WTC11 (cell line): ENCODE measurements around the gene TMED4. TPM values are rescaled to one million over a fixed set of nuclear protein-coding genes. Genes with fewer than 3 reads are reported as not detected.

ENCODE experiments used
- ATAC-seq: fragments of 200-7000 bp; cut with Tn5 transposase; 2 replicates; pipeline ENCODE4 v1.10.0; 2021; ENCODE audit warnings: mild to moderate bottlenecking, moderate library complexity
- CTCF ChIA-PET: fragments of 300-600 bp; sonication (Branson Sonifier 250); formaldehyde crosslinking; loops from one replicate; lab custom pipeline; 2021; ENCODE audit warnings: antibody characterized with exemption; lab: Charles Lee
- POLR2A ChIA-PET: fragments of 350-600 bp; sonication (Branson Sonifier 250); formaldehyde crosslinking; loops from one replicate; lab custom pipeline; 2021; ENCODE audit warnings: antibody characterized with exemption; lab: Charles Lee
- DNase-seq: peaks from one replicate; pipeline ENCODE4 v3.0.0; 2021; ENCODE audit warnings: low spot score
- H3K27ac Mint-ChIP-seq: 2 replicates; pipeline ENCODE4 v1.8.0; 2021; ENCODE audit warnings: mixed read lengths
- H3K27me3 Mint-ChIP-seq: 2 replicates; pipeline ENCODE4 v1.8.0; 2021; ENCODE audit warnings: low read depth, mild to moderate bottlenecking, moderate library complexity, mixed read lengths
- H3K36me3 Mint-ChIP-seq: 2 replicates; pipeline ENCODE4 v1.8.0; 2021; ENCODE audit warnings: mixed read lengths
- H3K4me1 Mint-ChIP-seq: 2 replicates; pipeline ENCODE4 v1.8.0; 2022; ENCODE audit warnings: mixed read lengths
- H3K4me3 Mint-ChIP-seq: 2 replicates; pipeline ENCODE4 v1.8.0; 2021; ENCODE audit warnings: mild to moderate bottlenecking, moderate library complexity, mixed read lengths
- H3K9me3 Mint-ChIP-seq: 2 replicates; pipeline ENCODE4 v1.8.0; 2021; ENCODE audit warnings: mixed read lengths
- ATF3 ChIP-seq: sonication (generic); formaldehyde crosslinking; conservative IDR thresholded peaks from 2 replicates; pipeline ENCODE4 v1.8.1; 2022; ENCODE audit warnings: mild to moderate bottlenecking, missing genetic modification reagents
- CBFB ChIP-seq: sonication (generic); formaldehyde crosslinking; IDR thresholded peaks from 2 replicates; pipeline ENCODE4 v1.8.1; 2022; ENCODE audit warnings: mild to moderate bottlenecking, low read depth, missing genetic modification reagents
- CREM ChIP-seq: sonication (generic); formaldehyde crosslinking; IDR thresholded peaks from 2 replicates; pipeline ENCODE4 v1.8.1; 2022; ENCODE audit warnings: mild to moderate bottlenecking, missing genetic modification reagents, moderate library complexity
- ELF4 ChIP-seq: sonication (generic); formaldehyde crosslinking; IDR thresholded peaks from 2 replicates; pipeline ENCODE4 v1.8.1; 2022; ENCODE audit warnings: low read depth, mild to moderate bottlenecking, moderate library complexity, missing genetic modification reagents
- ESRRA ChIP-seq: sonication (generic); formaldehyde crosslinking; IDR thresholded peaks from 2 replicates; pipeline ENCODE4 v1.8.1; 2022; ENCODE audit warnings: mild to moderate bottlenecking, missing genetic modification reagents, borderline replicate concordance
- GRHL2 ChIP-seq: fragments of 250-450 bp; sonication (Bioruptor Pico); IDR thresholded peaks from 2 replicates; pipeline ENCODE4 v1.8.0; 2022; ENCODE audit warnings: mild to moderate bottlenecking, moderate library complexity; ENCODE audit not compliant: insufficient replicate concordance, severe bottlenecking
- IRF2 ChIP-seq: sonication (generic); formaldehyde crosslinking; IDR thresholded peaks from 2 replicates; pipeline ENCODE4 v1.8.0; 2022; ENCODE audit warnings: low read depth, missing genetic modification reagents, borderline replicate concordance
- KAT7 ChIP-seq: sonication (generic); formaldehyde crosslinking; IDR thresholded peaks from 2 replicates; pipeline ENCODE4 v1.8.1; 2023; ENCODE audit warnings: missing genetic modification reagents, mild to moderate bottlenecking, borderline replicate concordance
- MLX ChIP-seq: sonication (generic); formaldehyde crosslinking; IDR thresholded peaks from 2 replicates; pipeline ENCODE4 v1.8.1; 2023; ENCODE audit warnings: mild to moderate bottlenecking, missing genetic modification reagents, moderate library complexity
- MXD4 ChIP-seq: fragments of 250-450 bp; sonication (Bioruptor Pico); IDR thresholded peaks from 2 replicates; pipeline ENCODE4 v1.8.0; 2021; ENCODE audit warnings: mild to moderate bottlenecking, moderate library complexity, borderline replicate concordance
- MYBL2 ChIP-seq: sonication (generic); formaldehyde crosslinking; IDR thresholded peaks from 2 replicates; pipeline ENCODE4 v1.8.1; 2023; ENCODE audit warnings: mild to moderate bottlenecking, moderate library complexity, missing genetic modification reagents
- PREB ChIP-seq: sonication (generic); formaldehyde crosslinking; IDR thresholded peaks from 2 replicates; pipeline ENCODE4 v1.8.1; 2022; ENCODE audit warnings: mild to moderate bottlenecking, missing genetic modification reagents, moderate library complexity, borderline replicate concordance
- PRRX2 ChIP-seq: fragments of 250-450 bp; sonication (Bioruptor Pico); IDR thresholded peaks from 2 replicates; pipeline ENCODE4 v1.8.0; 2021; ENCODE audit warnings: mild to moderate bottlenecking
- RELA ChIP-seq: sonication (generic); formaldehyde crosslinking; IDR thresholded peaks from 2 replicates; pipeline ENCODE4 v1.8.1; 2022; ENCODE audit warnings: missing genetic modification reagents, mild to moderate bottlenecking, borderline replicate concordance
- RORB ChIP-seq: fragments of 250-450 bp; sonication (Bioruptor Pico); IDR thresholded peaks from 2 replicates; pipeline ENCODE4 v1.9.0; 2021; ENCODE audit warnings: mild to moderate bottlenecking
- SP1 ChIP-seq: sonication (generic); formaldehyde crosslinking; conservative IDR thresholded peaks from 2 replicates; pipeline ENCODE4 v1.8.1; 2022; ENCODE audit warnings: missing genetic modification reagents
- STAT6 ChIP-seq: sonication (generic); formaldehyde crosslinking; conservative IDR thresholded peaks from 2 replicates; pipeline ENCODE4 v1.8.1; 2023; ENCODE audit warnings: mild to moderate bottlenecking, low read depth, missing genetic modification reagents, moderate library complexity
- TEAD1 ChIP-seq: sonication (generic); formaldehyde crosslinking; IDR thresholded peaks from 2 replicates; pipeline ENCODE4 v1.8.0; 2022; ENCODE audit warnings: mild to moderate bottlenecking, missing genetic modification reagents
- TP53 ChIP-seq: sonication (generic); formaldehyde crosslinking; IDR thresholded peaks from 2 replicates; pipeline ENCODE4 v1.8.1; 2023; ENCODE audit warnings: mild to moderate bottlenecking, missing genetic modification reagents
- ZBTB21 ChIP-seq: sonication (generic); formaldehyde crosslinking; IDR thresholded peaks from 2 replicates; pipeline ENCODE4 v1.8.1; 2023; ENCODE audit warnings: mild to moderate bottlenecking, missing genetic modification reagents, borderline replicate concordance
- ZNF121 ChIP-seq: sonication (generic); formaldehyde crosslinking; IDR thresholded peaks from 2 replicates; pipeline ENCODE4 v1.8.0; 2023; ENCODE audit warnings: missing genetic modification reagents
- ZNF317 ChIP-seq: sonication (generic); formaldehyde crosslinking; IDR thresholded peaks from 2 replicates; pipeline ENCODE4 v1.8.1; 2023; ENCODE audit warnings: low read depth, mild to moderate bottlenecking, moderate library complexity, missing genetic modification reagents, borderline replicate concordance
- ZNF423 ChIP-seq: fragments of 250-450 bp; sonication (Bioruptor Pico); IDR thresholded peaks from 2 replicates; pipeline ENCODE4 v2.1.2; 2022; ENCODE audit warnings: mild to moderate bottlenecking, moderate library complexity
- ZSCAN18 ChIP-seq: fragments of 250-450 bp; sonication (Bioruptor Pico); IDR thresholded peaks from 2 replicates; pipeline ENCODE4 v2.1.2; 2022; ENCODE audit warnings: mild to moderate bottlenecking, moderate library complexity
- total RNA-seq: library from RNA; stranded (reverse); gene quantifications from 3 replicates; pipeline ENCODE4 v1.2.3, GENCODE V29; 2021
- TF ChIP-seq, protein P1 (sequence below): fragments of 250-450 bp; sonication (Bioruptor Pico); IDR thresholded peaks from 2 replicates; pipeline ENCODE4 v1.9.0; 2021; ENCODE audit warnings: moderate library complexity, mild to moderate bottlenecking, inconsistent platforms, borderline replicate concordance
- TF ChIP-seq, protein P2 (sequence below): sonication (generic); formaldehyde crosslinking; IDR thresholded peaks from 2 replicates; pipeline ENCODE4 v1.8.0; 2022; ENCODE audit warnings: mild to moderate bottlenecking, missing genetic modification reagents
- TF ChIP-seq, protein P3 (sequence below): sonication (generic); formaldehyde crosslinking; IDR thresholded peaks from 2 replicates; pipeline ENCODE4 v1.8.1; 2022; ENCODE audit warnings: missing genetic modification reagents, borderline replicate concordance

Gene TMED4
- total RNA-seq, 1 experiment from 2014 or later, result 58.6 TPM

DNA sequence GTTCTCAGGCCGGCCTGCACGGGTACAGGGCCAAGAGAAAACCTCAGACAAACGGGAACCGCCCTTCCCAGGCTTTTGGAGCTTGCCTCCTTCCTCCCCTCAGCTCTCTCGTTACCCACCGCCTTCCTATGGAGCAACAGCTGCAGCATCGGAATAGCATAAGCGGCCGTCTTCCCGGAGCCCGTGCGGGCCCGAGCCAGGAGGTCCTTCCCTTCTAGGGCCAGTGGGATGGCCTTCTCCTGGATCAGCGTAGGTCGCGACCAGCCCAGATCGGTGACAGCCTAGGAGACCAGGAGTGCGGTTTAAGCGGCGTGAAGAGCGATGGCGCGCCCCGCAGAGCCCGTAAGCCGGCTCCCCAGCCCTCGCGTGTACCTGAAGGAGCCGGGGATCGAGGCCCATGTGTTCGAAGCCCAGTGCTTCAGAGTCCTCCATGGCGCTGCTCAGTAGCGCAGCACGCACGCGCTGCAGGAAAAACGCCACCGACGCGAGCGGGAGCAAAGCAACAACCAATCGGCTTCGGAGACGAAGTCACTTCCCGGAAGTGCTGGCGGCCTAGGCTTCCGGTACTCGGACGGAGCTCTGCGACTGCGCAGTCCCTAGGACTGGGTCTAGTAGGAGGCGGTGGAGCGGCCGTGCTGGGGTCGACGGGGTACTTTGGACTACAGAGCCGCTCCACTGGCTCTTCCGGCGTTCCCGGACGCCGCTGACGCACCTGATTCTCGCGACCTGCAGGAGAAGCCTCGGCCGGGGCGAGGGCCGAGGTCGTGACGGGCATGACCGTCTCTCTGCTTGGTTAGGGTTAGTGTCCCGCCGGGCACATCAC, 8.4 kb downstream of the TMED4 start, which contains the start of gene DDX56:
Gene DDX56, minus strand, starts transcription at position 445 of the 823 bp plus-strand sequence. Its CDS starts 13 bp downstream, at position 432.
- peak; percentile 91 for DNase-seq
- Mint-ChIP-seq H3K9me3 (no peaks in the 10 kb centered on the region), H3K36me3 (peaks cover 63% of the 10 kb centered on the region), H3K4me3 (peak within 1 kb of the TSS; percentile 89), H3K27ac (peak within 1 kb of the TSS; percentile 99), H3K4me1 (peaks cover 23% of the 10 kb centered on the region), H3K27me3 (no peaks in the 10 kb centered on the region)
- POLR2A ChIA-PET, result interaction anchor here (0.7 to 1.5 kb wide), 6 partner anchors 8 to 312 kb away, joined by 3 to 7 read pairs (median 4); partner anchors contain the start of genes OGDH, PURB and TMED4
- CTCF ChIA-PET, result interaction anchor here (1.0 to 2.0 kb wide), 5 partner anchors 8 to 283 kb away, joined by 3 to 22 read pairs (median 7); no protein-coding TSS in a partner anchor
- ATAC-seq, result peak; percentile 97
- no peak for TF ChIP-seq MXD4 (CRISPR knock-in tag)
- TF ChIP-seq, protein P1, sequence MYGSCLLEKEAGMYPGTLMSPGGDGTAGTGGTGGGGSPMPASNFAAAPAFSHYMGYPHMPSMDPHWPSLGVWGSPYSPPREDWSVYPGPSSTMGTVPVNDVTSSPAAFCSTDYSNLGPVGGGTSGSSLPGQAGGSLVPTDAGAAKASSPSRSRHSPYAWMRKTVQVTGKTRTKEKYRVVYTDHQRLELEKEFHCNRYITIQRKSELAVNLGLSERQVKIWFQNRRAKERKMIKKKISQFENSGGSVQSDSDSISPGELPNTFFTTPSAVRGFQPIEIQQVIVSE (CRISPR knock-in tag), result no peak
- TF ChIP-seq ZNF317 (CRISPR knock-in tag), result no peak
- peak; percentile 85 for TF ChIP-seq MYBL2 (CRISPR knock-in tag)
- peak; percentile 77; the same call in 1 of the 2 replicates for TF ChIP-seq PREB (CRISPR knock-in tag)
- TF ChIP-seq TEAD1, result peak; percentile 76; the same call in 1 of the 2 replicates
- TF ChIP-seq ZBTB21 (CRISPR knock-in tag), result no peak
- TF ChIP-seq ZSCAN18 (CRISPR knock-in tag), result no peak
- TF ChIP-seq KAT7 (CRISPR knock-in tag), result peak; percentile 42; the same call in 1 of the 2 replicates
- TF ChIP-seq, protein P2, sequence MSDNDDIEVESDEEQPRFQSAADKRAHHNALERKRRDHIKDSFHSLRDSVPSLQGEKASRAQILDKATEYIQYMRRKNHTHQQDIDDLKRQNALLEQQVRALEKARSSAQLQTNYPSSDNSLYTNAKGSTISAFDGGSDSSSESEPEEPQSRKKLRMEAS (CRISPR knock-in tag), result peak; percentile 99
- TF ChIP-seq STAT6, result no peak
- TF ChIP-seq CBFB (CRISPR knock-in tag), result no peak
- TF ChIP-seq MLX (CRISPR knock-in tag), result no peak
- TF ChIP-seq RELA, result peak; percentile 83; the same call in 1 of the 2 replicates
- TF ChIP-seq, protein P3, sequence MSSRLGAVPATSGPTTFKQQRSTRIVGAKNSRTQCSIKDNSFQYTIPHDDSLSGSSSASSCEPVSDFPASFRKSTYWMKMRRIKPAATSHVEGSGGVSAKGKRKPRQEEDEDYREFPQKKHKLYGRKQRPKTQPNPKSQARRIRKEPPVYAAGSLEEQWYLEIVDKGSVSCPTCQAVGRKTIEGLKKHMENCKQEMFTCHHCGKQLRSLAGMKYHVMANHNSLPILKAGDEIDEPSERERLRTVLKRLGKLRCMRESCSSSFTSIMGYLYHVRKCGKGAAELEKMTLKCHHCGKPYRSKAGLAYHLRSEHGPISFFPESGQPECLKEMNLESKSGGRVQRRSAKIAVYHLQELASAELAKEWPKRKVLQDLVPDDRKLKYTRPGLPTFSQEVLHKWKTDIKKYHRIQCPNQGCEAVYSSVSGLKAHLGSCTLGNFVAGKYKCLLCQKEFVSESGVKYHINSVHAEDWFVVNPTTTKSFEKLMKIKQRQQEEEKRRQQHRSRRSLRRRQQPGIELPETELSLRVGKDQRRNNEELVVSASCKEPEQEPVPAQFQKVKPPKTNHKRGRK (CRISPR knock-in tag), result no peak
- TF ChIP-seq SP1 (CRISPR knock-in tag), result 0 out of 2 replicates have a peak, but pooled peaks have one; percentile 60
- no peak for TF ChIP-seq ATF3 (CRISPR knock-in tag)
- no peak for TF ChIP-seq TP53 (CRISPR knock-in tag)
- TF ChIP-seq ESRRA (CRISPR knock-in tag), result peak; percentile 72; the same call in 1 of the 2 replicates
- TF ChIP-seq ZNF423 (CRISPR knock-in tag), result no peak
- TF ChIP-seq CREM (CRISPR knock-in tag), result no peak; the same call in 1 of the 2 replicates
- no peak for TF ChIP-seq ELF4 (CRISPR knock-in tag)
- no peak for TF ChIP-seq GRHL2 (CRISPR knock-in tag)
- no peak for TF ChIP-seq PRRX2 (CRISPR knock-in tag)
- no peak for TF ChIP-seq ZNF121
- no peak for TF ChIP-seq RORB
- no peak for TF ChIP-seq IRF2 (CRISPR knock-in tag)
